Measurements from ENCODE around the gene LRRFIP1. TPM values are rescaled to one million over a fixed set of nuclear protein-coding genes. Genes with fewer than 3 reads are reported as not detected.

LRRFIP1 gene
- total and polyA plus RNA-seq, 2 donors (not counting 1 experiment from before 2014, with no cell fraction given): 42.0 to 139 TPM

DNA sequence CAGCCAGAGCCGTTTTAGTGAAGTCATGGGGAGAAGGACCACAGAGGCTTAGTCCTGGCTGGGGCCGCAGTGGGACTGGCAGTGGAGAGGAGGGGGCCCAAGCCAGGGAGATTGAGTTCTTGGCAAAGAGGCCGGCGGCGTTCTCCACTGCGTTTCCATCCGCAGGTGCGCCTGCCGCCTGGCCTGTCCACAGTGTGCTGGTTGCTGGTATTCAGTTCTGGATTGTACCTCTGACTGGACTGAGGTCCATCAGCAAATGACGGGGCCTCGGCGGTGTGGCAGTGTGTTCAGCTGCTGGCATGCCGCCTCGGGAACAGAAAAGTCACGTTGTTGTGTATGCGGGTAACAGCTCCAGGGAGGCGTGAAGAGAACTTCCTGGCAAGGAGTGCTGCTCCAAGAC, 36.8 kb downstream of the LRRFIP1 start:
- peaks cover 0 to 12% (median 6%) of the 10 kb centered on the region in 4 experiments for H3K27me3 ChIP-seq (replicated peaks in 1 of 4; ENCODE audit: control extremely low read depth in 1 of 4, control insufficient read depth in 3 of 4, insufficient read depth in 4 of 4, low read length in 3 of 4)
- Mint-ChIP-seq H3K4me1 (peaks cover 19% of the 10 kb centered on the region), H3K9me3 (ENCODE audit: insufficient read depth) (no peaks in the 10 kb centered on the region), H3K27me3 (peaks cover 34% of the 10 kb centered on the region), H3K27ac (no peak overlapping the region), H3K4me3 (no peak overlapping the region)
- intact Hi-C loops (cut with micrococcal nuclease): no loop called here
- no peaks in the 10 kb centered on the region for H4K20me1 ChIP-seq (ENCODE audit: control insufficient read depth, insufficient read depth, low read length, poor library complexity, severe bottlenecking)
- no peaks in the 10 kb centered on the region for H3K79me2 ChIP-seq (ENCODE audit: control insufficient read depth, insufficient read depth, low read length)
- 83% methylated on average over 17 of the region's 17 CpGs for WGBS (ENCODE audit: insufficient coverage)
- no peak overlapping the region for H3K27ac ChIP-seq (ENCODE audit: low read length in 2 of 2)
- no peaks in the 10 kb centered on the region for H3K36me3 ChIP-seq (replicated peaks in 1 of 2; ENCODE audit: control extremely low read depth in 1 of 2, control insufficient read depth in 1 of 2, extremely low read depth in 1 of 2, insufficient read depth in 2 of 2, low read length in 1 of 2)
- H3K9ac ChIP-seq (ENCODE audit: low read length): no peak overlapping the region
- POLR2A ChIA-PET: no interaction called here
- no peak overlapping the region for H3K4me2 ChIP-seq (replicated peaks; ENCODE audit: low read depth, low read length, poor library complexity, severe bottlenecking)
- no peaks in the 10 kb centered on the region for H3K9me3 ChIP-seq (ENCODE audit: control extremely low read depth in 1 of 3, control insufficient read depth in 2 of 3, insufficient read depth in 1 of 3, low read length in 2 of 3)
- ATAC-seq (ENCODE audit: low read depth) (no peak), DNase-seq (no peak)
- CTCF ChIA-PET: interaction anchor here (1.3 kb wide), 1 partner anchor 9 kb away, joined by 5 read pairs; no protein-coding TSS in a partner anchor
- TF ChIP-seq EZH2 (IDR thresholded peaks at IDR 0.05; ENCODE audit: borderline replicate concordance, insufficient read depth, low read depth, low read length, poor library complexity, severe bottlenecking): no peak
- TF ChIP-seq, protein P1, sequence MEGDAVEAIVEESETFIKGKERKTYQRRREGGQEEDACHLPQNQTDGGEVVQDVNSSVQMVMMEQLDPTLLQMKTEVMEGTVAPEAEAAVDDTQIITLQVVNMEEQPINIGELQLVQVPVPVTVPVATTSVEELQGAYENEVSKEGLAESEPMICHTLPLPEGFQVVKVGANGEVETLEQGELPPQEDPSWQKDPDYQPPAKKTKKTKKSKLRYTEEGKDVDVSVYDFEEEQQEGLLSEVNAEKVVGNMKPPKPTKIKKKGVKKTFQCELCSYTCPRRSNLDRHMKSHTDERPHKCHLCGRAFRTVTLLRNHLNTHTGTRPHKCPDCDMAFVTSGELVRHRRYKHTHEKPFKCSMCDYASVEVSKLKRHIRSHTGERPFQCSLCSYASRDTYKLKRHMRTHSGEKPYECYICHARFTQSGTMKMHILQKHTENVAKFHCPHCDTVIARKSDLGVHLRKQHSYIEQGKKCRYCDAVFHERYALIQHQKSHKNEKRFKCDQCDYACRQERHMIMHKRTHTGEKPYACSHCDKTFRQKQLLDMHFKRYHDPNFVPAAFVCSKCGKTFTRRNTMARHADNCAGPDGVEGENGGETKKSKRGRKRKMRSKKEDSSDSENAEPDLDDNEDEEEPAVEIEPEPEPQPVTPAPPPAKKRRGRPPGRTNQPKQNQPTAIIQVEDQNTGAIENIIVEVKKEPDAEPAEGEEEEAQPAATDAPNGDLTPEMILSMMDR (IDR thresholded peaks at IDR 0.05): no peak
- H3K4me3 ChIP-seq (ENCODE audit: control extremely low read depth in 1 of 5, extremely low read depth in 1 of 5, insufficient read depth in 1 of 5, low read depth in 2 of 5, low read length in 4 of 5): no peak overlapping the region
- peaks cover 9 to 21% of the 10 kb centered on the region in 2 donors for H3K4me1 ChIP-seq (ENCODE audit: control insufficient read depth in 2 of 2, insufficient read depth in 2 of 2, low read length in 2 of 2)
- no peak overlapping the region for H2AFZ ChIP-seq (ENCODE audit: insufficient read depth, low read depth, low read length, poor library complexity, severe bottlenecking)

DNA sequence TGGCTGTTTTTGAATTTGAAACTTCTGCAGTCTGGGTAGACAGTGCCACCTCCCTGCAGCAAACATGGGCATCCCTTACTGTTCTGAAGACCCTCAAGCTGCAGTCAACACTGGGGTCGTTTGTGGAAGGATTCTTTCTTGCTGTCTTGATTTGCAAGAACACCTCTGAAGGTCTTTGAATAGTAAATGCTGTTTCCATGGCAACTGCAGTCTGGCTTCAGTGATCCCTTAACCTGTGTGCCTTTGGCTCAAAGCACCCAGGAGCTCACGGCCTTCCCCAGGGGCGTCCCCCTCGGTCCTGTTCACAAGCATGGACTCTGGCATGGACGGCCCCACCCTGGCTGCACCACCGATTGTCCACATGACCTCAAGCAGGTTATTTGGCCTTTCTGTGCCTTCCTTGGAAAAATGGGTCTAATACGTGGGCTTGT, 38.3 kb downstream of the LRRFIP1 start:
- H3K4me2 ChIP-seq (replicated peaks; ENCODE audit: low read depth, low read length, poor library complexity, severe bottlenecking): no peak overlapping the region
- Mint-ChIP-seq H3K9me3 (ENCODE audit: insufficient read depth) (no peaks in the 10 kb centered on the region), H3K4me1 (peaks cover 32% of the 10 kb centered on the region), H3K4me3 (no peak overlapping the region), H3K27me3 (peaks cover 31% of the 10 kb centered on the region), H3K27ac (no peak overlapping the region)
- no peak overlapping the region for H3K9ac ChIP-seq (ENCODE audit: low read length)
- TF ChIP-seq, protein P1 (IDR thresholded peaks at IDR 0.05): no peak
- no peak for TF ChIP-seq EZH2 (IDR thresholded peaks at IDR 0.05; ENCODE audit: borderline replicate concordance, insufficient read depth, low read depth, low read length, poor library complexity, severe bottlenecking)
- H3K4me3 ChIP-seq (ENCODE audit: control extremely low read depth in 1 of 5, extremely low read depth in 1 of 5, insufficient read depth in 1 of 5, low read depth in 2 of 5, low read length in 4 of 5): no peak overlapping the region
- H2AFZ ChIP-seq (ENCODE audit: insufficient read depth, low read depth, low read length, poor library complexity, severe bottlenecking): no peak overlapping the region
- H3K4me1 ChIP-seq (ENCODE audit: control insufficient read depth in 2 of 2, insufficient read depth in 2 of 2, low read length in 2 of 2): peaks cover 18 to 36% of the 10 kb centered on the region in 2 donors
- ChIA-PET POLR2A (no interaction called here), CTCF (interaction anchor here (1.2 to 1.8 kb wide), 4 partner anchors 7 to 153 kb away, joined by 3 to 7 read pairs (median 6); no protein-coding TSS in a partner anchor)
- ATAC-seq (ENCODE audit: low read depth) (no peak), DNase-seq (peak; percentile 47)
- no peaks in the 10 kb centered on the region for H3K9me3 ChIP-seq (ENCODE audit: control extremely low read depth in 1 of 3, control insufficient read depth in 2 of 3, insufficient read depth in 1 of 3, low read length in 2 of 3)
- WGBS (ENCODE audit: insufficient coverage): 63% methylated on average over 7 of the region's 7 CpGs
- intact Hi-C loops (cut with micrococcal nuclease): loop anchor here (5.0 kb wide), 1 partner anchor 37 kb away; no protein-coding TSS in a partner anchor
- peaks cover 0 to 12% (median 6%) of the 10 kb centered on the region in 4 experiments for H3K27me3 ChIP-seq (replicated peaks in 1 of 4; ENCODE audit: control extremely low read depth in 1 of 4, control insufficient read depth in 3 of 4, insufficient read depth in 4 of 4, low read length in 3 of 4)
- H3K36me3 ChIP-seq (replicated peaks in 1 of 2; ENCODE audit: control extremely low read depth in 1 of 2, control insufficient read depth in 1 of 2, extremely low read depth in 1 of 2, insufficient read depth in 2 of 2, low read length in 1 of 2): no peaks in the 10 kb centered on the region
- H3K27ac ChIP-seq (ENCODE audit: low read length in 2 of 2): no peak overlapping the region
- H3K79me2 ChIP-seq (ENCODE audit: control insufficient read depth, insufficient read depth, low read length): no peaks in the 10 kb centered on the region
- no peaks in the 10 kb centered on the region for H4K20me1 ChIP-seq (ENCODE audit: control insufficient read depth, insufficient read depth, low read length, poor library complexity, severe bottlenecking)
